Astrocyte of the cerebellum (primary cell): ENCODE data around the gene NDRG2.

Source experiments
- DNase-seq: peaks from one replicate; pipeline ENCODE4 v3.0.0-alpha.2; 2011; ENCODE audit warnings: low read depth
- H3K4me3 ChIP-seq: 2 replicates; pipeline ENCODE4 v1.5.1; 2011; ENCODE audit warnings: mild to moderate bottlenecking, low read depth, low read length, moderate library complexity
- in situ Hi-C: cut with HindIII; loops from 2 replicates; pipeline ENCODE4 v1.10.0; 2017; ENCODE audit warnings: low sequenced_read_pairs
- TF ChIP-seq, protein P1 (sequence below): IDR thresholded peaks from 2 replicates; pipeline ENCODE4 v1.5.1; 2012; ENCODE audit warnings: low read length, low read depth, moderate library complexity, mild to moderate bottlenecking; ENCODE audit errors: missing control alignments

Gene NDRG2

DNA sequence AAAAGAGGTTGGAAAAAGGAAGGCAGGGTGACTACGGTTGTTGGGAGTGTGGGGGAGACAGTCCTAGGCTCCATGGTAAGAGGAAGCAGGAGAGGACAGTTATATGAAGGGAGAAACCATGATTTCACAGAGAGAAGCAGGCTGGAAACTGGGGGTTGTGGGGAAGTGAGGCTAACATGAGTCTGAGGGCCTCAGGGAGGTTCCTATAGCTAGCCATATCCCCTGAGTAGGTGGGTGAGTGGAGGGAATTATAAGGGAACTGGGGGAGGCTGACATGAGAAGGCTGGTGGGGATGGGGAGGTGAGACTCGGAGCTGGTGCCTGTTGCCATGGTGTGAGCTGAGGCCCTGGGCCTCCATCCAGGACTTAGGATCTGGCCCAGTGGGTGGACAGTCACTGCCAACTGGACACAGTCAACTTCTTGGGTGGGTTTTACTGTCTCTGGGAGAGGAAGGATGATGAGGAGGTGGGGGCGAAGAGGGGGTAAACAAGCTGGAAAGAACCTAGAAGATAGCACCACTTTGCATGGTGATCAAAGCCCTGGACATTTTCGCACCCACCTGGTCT, 8.4 kb upstream of the NDRG2 start:
- no peak for DNase-seq

DNA sequence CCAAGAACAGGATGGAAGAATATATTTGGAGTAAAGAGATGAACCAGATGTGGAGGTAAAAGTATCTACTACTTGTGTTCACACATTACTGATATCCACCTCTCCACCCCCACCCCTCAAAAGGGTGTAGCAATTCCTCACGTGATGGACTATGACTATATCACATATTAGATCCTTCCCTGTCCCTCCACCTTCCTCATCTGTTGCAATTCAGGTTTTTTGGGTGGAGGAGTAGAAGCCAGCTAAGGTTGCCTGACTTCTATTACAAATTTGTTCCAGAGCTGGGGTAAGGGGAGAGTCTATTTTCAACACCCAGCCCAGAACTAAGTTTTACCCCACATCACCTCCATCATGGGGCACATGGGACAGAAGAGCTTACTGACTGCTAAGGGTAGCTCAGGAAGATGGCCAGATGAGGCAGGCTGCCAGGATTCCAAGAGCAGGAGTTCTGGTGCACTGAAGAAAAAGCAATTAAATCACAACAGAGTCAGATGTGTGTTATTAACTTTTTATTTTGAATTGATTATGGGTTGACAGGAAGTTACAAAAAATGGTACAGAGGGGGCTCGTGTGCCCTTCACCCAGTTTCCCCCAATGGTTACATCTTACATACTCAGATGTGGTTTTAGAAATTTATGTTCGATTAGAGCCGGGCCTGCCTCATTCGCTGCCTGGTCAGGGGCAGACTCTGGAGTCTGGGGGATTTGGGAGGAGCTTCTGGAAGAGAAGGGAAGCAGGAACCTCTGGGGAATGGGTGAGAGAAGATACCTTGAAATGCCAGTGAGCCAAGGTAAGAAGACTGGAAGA, 7.7 kb upstream of the NDRG2 start:
- in situ Hi-C loops, result no loop called here
- TF ChIP-seq, protein P1, sequence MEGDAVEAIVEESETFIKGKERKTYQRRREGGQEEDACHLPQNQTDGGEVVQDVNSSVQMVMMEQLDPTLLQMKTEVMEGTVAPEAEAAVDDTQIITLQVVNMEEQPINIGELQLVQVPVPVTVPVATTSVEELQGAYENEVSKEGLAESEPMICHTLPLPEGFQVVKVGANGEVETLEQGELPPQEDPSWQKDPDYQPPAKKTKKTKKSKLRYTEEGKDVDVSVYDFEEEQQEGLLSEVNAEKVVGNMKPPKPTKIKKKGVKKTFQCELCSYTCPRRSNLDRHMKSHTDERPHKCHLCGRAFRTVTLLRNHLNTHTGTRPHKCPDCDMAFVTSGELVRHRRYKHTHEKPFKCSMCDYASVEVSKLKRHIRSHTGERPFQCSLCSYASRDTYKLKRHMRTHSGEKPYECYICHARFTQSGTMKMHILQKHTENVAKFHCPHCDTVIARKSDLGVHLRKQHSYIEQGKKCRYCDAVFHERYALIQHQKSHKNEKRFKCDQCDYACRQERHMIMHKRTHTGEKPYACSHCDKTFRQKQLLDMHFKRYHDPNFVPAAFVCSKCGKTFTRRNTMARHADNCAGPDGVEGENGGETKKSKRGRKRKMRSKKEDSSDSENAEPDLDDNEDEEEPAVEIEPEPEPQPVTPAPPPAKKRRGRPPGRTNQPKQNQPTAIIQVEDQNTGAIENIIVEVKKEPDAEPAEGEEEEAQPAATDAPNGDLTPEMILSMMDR, result no peak
- H3K4me3 ChIP-seq, result no peak overlapping the region
- no peak for DNase-seq

More for the DNA sequence above, 8.4 kb upstream of the NDRG2 start:
- H3K4me3 ChIP-seq, result no peak overlapping the region
- in situ Hi-C loops, result no loop called here
- TF ChIP-seq, protein P1, result no peak

DNA sequence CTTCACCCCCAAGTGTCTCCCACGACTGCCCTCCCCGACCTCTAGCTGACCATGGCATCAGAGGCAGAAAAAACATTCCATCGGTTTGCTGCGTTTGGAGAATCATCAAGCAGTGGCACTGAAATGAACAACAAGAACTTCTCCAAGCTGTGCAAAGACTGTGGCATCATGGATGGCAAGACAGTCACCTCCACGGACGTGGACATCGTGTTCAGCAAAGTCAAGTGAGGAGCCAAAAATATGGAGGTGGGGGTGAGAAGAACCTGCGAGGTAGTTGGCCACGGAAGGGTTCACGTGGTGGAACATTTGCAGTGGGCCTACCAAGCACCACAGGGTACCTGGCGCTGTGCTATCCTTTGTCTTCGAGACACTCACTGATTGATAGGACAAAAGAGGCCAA, 5.7 kb upstream of the NDRG2 start:
- no peak overlapping the region for H3K4me3 ChIP-seq
- no peak for DNase-seq
- in situ Hi-C loops, result no loop called here
- TF ChIP-seq, protein P1, result no peak

DNA sequence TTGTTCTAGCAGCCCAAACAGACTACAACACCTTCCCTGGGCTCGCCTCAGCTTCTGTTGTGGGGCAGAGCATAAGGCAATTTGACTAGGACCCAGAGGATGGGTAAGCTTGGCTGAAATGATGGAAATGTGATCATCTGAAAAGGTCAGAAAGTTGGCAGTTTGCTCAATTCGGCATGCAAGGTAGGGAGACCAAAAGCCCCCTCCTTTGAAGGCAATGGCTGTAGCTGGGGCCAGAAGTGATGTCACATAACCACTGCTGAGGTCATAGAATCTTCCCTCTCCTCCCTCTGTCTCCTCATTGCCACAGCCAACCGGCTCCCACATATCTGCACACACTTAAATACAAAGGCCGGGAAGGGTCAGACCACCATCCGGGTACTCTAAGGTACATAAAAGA, 5.1 kb upstream of the NDRG2 start, which contains the start of gene TPPP2:
Gene TPPP2 (plus strand): TSS at position 301 of the 400 bp plus-strand sequence. CDS start 365 bp downstream, outside the sequence.
- DNase-seq, result no peak

DNA sequence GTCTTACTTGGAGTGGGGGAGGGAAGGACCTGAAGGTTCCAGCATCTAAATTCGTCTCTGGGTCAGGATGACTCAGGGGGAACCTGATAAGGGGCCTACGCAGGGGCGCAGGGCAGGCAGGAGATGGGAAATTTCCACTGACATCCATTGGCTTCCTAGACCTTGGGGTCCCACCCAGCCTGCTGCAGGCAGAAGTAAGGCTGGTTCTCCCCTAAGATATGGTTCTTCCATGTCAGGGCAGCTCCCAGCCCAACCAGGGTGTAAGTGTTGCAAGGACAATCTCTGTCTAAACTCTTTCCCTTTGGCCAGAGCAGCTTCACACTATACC, 2.1 kb upstream of the NDRG2 start:
- TF ChIP-seq, protein P1, result no peak
- in situ Hi-C loops, result no loop called here
- no peak overlapping the region for H3K4me3 ChIP-seq
- DNase-seq, result no peak

More for the DNA sequence above, 5.1 kb upstream of the NDRG2 start, which contains the start of gene TPPP2:
- TF ChIP-seq, protein P1, result no peak
- H3K4me3 ChIP-seq, result no peak within 1 kb of the TSS
- in situ Hi-C loops, result no loop called here

DNA sequence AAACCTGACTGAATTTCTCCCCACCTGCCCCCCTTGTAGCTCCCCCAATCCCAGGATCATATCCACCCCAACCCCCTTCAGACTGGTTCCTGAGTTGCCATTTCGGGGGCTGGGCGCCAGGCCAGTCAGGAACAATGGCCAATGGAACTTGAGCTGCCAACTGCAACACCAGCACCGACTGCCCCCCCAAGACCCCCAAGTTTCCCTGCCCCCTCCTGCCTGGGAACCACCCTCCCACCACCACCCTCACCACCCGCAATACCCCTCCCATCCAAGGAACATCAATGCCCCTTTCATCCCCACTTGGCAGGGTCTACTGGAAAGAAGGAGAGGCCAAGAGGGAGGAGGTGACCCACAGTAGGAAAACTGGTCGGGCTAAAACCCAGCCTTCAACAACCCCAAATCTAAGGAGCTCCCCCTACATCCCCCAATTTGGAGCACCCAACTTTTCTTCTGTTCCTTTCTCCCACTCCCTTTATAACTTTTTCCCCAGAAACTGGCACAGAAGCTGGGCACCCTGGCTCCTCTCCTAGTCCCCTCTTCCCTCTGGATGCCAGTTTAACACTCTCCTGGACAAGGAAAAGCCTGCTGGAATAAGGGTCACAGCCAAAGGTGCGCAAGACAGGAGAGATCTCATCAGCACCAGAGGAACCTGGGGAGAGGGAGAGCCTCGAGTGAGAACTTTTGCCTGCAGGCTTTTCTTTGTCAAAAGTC, 1.6 kb upstream of the NDRG2 start:
- DNase-seq, result no peak
- H3K4me3 ChIP-seq, result no peak overlapping the region
- TF ChIP-seq, protein P1, result no peak

More for the DNA sequence above, 1.6 kb upstream of the NDRG2 start:
- in situ Hi-C loops, result no loop called here
